Measurements from ENCODE around the gene APLP2.
"Not testable (repeated sequence)": the region's sequence is repeated elsewhere in the genome, so short reads cannot be mapped to it uniquely, and the experiment has no call there.

APLP2 gene

GRCh38 chr11:130061017-130061416 lies 8.7 kb upstream of the APLP2 start:
- no peak for DNase-seq (ENCODE audit: low spot score)

- DNase-seq (ENCODE audit: low spot score): no peak
Measured at GRCh38 chr11:130062026-130062425, 7.7 kb upstream of the APLP2 start.

GRCh38 chr11:130063451-130063850 lies 6.2 kb upstream of the APLP2 start:
- no peak for DNase-seq (ENCODE audit: low spot score)

- DNase-seq (ENCODE audit: low spot score): no peak
Measured at GRCh38 chr11:130064596-130064995, 5.1 kb upstream of the APLP2 start.

GRCh38 chr11:130066338-130066737 lies 3.4 kb upstream of the APLP2 start:
- no peak for DNase-seq (ENCODE audit: low spot score)

- DNase-seq (ENCODE audit: low spot score): no peak
Measured at GRCh38 chr11:130068546-130068985, 1.1 kb upstream of the APLP2 start.

GRCh38 chr11:130068986-130069658 lies 572 bp upstream of the APLP2 start:
- DNase-seq (ENCODE audit: low spot score): peak; percentile 90

GRCh38 chr11:130070109-130070845 lies 583 bp downstream of the APLP2 start:
- DNase-seq (ENCODE audit: low spot score): peak; percentile 70

- peak; percentile 58 for DNase-seq (ENCODE audit: low spot score)
Measured at GRCh38 chr11:130070846-130071200, 1.1 kb downstream of the APLP2 start.

GRCh38 chr11:130071211-130071712 lies 1.6 kb downstream of the APLP2 start:
- no peak for DNase-seq (ENCODE audit: low spot score)

GRCh38 chr11:130074736-130075135 lies 5.0 kb downstream of the APLP2 start:
- no peak for DNase-seq (ENCODE audit: low spot score)

- DNase-seq (ENCODE audit: low spot score): no peak
Measured at GRCh38 chr11:130076778-130077481, 7.2 kb downstream of the APLP2 start.

- DNase-seq (ENCODE audit: low spot score): no peak
Measured at GRCh38 chr11:130077671-130078070, 8.0 kb downstream of the APLP2 start.

- DNase-seq (ENCODE audit: low spot score): no peak
Measured at GRCh38 chr11:130078080-130078479, 8.4 kb downstream of the APLP2 start.

GRCh38 chr11:130085671-130086290 lies 16.1 kb downstream of the APLP2 start:
- no peak for DNase-seq (ENCODE audit: low spot score)

- DNase-seq (ENCODE audit: low spot score): no peak
Measured at GRCh38 chr11:130086669-130087068, 17.0 kb downstream of the APLP2 start.

- no peak for DNase-seq (ENCODE audit: low spot score)
Measured at GRCh38 chr11:130087294-130087926, 17.7 kb downstream of the APLP2 start.

GRCh38 chr11:130088217-130088616 lies 18.5 kb downstream of the APLP2 start:
- DNase-seq (ENCODE audit: low spot score): no peak

GRCh38 chr11:130088919-130089673 lies 19.4 kb downstream of the APLP2 start:
- no peak for DNase-seq (ENCODE audit: low spot score)

GRCh38 chr11:130089674-130090073 lies 20.0 kb downstream of the APLP2 start:
- no peak for DNase-seq (ENCODE audit: low spot score)

- DNase-seq (ENCODE audit: low spot score): not testable (repeated sequence)
Measured at GRCh38 chr11:130090517-130090916, 20.8 kb downstream of the APLP2 start.

All from AG08396 (cell line).